HG02642 (cell line): Measurements from ENCODE around the gene B3GNT4.
"Not testable (repeated sequence)": the region's sequence is repeated elsewhere in the genome, so short reads cannot be mapped to it uniquely, and the experiment has no call there.

Source experiments
- ATAC-seq: cut with Tn5 transposase; IDR thresholded peaks from one replicate; pipeline ENCODE4 v1.9.1; 2021; ENCODE audit warnings: mild to moderate bottlenecking; ENCODE audit not compliant: unreplicated experiment, poor library complexity

B3GNT4 gene

DNA sequence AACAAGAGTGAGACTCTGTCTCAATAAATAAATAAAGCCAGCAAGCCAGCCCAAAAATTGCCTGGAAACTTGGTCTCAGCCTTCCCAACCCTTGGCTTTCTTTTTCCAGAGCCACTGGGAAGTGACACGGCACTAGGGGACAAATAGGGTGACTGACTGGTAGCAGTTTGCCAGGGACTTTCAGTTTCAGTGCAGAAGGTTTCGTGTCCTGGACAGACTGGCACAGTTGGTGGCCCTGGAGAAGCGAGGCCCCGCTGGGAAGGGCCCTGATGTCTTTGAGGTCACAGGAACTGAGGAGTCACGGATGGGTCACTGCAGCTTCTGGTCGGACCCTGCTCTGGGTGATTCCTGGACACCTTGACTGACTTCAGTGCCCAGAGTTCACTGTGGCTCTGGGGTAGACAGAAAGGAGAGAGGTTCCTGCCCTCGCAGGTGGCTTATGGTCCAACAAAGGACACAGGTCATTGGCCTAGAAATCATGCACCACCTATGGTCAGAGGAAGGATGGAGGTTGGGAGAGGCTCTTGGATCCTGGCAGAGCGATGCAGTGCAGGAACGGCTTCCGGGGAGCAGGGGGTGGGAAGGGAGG is 17.9 kb upstream of the B3GNT4 start:
- no peak for ATAC-seq

GRCh38 chr12:122187466-122187865 is 16.0 kb upstream of the B3GNT4 start:
- no peak for ATAC-seq

DNA sequence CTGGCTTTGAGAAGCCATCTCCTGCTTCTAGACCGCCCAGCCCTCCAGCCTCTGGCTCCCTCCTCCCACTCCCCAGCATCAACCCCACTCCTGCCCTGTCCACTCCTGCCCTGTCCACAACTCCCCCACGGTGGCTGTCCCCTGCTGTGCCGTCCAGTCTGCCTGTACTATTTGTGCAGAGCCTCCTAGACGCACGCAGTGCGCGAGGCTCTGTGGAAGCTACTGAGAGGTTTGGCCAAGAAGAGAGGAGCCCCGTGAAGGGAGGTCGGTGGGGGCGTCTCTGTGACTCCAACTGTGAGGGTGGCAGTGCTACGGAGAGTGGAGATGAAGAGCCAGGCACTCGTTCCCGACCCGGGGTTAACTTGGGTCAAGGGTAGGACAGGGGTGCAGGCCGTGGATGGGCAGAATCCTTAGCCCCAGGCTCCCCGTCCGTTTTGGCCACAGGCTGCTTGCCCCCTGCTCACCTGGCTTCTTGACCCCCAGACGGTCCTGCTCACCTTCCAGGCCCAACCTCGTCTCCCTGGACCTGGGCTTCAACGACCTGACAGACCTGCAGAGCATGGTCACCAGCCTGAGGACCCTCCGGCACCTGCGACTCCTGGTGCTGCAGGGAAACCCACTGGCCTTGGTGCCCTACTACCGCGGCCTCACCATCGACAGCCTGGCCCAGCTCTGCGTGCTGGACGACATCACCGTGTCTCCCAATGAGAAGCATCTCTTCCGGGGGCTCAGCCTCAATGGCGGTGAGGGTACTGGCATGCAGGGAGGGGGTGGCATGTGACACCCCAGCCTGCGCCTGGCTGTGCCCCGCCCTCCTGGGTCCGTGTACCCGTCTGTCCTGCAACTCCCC is 13.7 kb upstream of the B3GNT4 start:
- no peak for ATAC-seq

- ATAC-seq, result no peak
These were observed 12.5 kb upstream of the B3GNT4 start for GRCh38 chr12:122190842-122191668.

DNA sequence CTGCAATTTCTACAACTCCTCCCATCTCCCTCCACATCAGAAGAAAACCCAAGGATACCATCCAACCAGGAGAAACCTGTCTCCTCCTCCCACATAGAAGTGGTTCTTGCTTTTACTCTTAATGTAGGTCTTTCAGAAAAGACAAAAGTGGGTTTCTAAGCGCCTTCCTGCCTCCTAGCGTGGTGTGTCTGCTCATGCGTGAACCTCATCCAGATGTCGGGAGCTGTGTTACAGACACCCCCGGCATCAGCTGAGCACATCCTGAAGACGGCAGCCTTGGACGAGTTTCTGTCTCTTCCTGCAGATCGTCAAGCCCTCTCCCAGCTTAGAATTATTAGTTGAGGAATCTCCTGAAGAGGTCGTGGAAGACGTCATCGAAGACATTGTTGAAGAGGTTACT is 11.1 kb upstream of the B3GNT4 start:
- ATAC-seq, result no peak

DNA sequence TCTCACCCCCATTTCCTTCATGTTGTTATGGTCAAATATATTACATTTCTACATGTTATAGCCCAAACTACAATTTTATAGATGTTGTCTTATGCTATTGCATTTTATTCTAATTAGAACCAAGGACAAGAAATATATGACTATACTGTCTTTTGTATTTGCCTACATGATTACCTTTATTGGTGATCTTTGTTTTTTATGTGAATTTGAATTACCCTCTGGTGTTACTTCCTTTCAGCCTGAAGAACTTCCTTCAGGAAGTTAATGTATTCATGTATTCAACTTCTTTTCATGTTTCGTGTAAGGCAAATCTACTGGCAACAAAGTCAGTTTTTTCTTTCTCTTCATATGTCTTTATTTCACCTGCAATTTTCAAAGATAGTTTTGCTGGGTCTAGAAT is 8.7 kb upstream of the B3GNT4 start:
- no peak for ATAC-seq

GRCh38 chr12:122195405-122195804 is 8.1 kb upstream of the B3GNT4 start:
- ATAC-seq, result no peak

GRCh38 chr12:122197612-122197966 is 5.9 kb upstream of the B3GNT4 start:
- ATAC-seq, result no peak

GRCh38 chr12:122199484-122200355 is 3.8 kb upstream of the B3GNT4 start:
- no peak for ATAC-seq

GRCh38 chr12:122200541-122201175 is 2.9 kb upstream of the B3GNT4 start:
- no peak for ATAC-seq

DNA sequence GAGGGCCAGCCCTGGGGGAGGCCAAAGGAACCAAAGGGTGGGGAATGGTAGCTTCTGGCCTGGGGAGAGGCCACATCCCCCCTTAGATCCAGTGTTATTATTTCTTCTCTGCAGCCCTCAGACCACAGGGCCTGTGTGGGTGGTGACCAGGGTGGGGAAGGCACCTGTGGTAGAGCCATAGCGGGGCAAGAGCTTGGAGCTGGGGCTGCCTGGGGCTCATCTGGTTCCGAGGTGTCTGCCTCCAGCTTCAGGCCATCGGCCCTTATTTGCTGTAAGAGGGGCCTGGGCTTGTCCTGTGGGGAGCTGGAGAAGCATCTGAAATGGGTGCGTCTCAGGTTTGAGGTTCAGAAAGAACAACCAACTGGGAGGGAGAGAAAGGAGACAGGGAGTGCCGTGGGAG is 2.1 kb upstream of the B3GNT4 start:
- no peak for ATAC-seq

- no peak for ATAC-seq
These were observed 1.5 kb upstream of the B3GNT4 start for GRCh38 chr12:122202017-122202416.

DNA sequence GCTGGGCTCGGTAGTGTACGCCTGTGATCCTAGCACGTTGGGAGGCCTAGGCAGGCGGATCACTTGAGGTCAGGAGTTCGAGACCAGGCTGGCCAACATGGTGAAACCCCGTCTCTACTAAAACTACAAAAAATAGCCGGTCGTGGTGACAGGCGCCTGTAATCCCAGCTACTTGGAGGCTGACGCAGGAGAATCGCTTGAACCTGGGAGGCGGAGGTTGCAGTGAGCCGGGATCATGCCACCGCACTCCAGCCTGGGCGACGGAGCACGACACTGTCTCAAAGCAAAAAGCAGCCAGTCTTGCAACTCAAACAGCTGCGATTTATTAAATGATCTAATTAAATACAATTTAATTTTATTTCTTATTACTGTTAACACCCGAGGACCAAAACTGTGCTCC is 698 bp upstream of the B3GNT4 start:
- ATAC-seq, result not testable (repeated sequence)

GRCh38 chr12:122204167-122205052 is 901 bp downstream of the B3GNT4 start:
- ATAC-seq, result no peak

DNA sequence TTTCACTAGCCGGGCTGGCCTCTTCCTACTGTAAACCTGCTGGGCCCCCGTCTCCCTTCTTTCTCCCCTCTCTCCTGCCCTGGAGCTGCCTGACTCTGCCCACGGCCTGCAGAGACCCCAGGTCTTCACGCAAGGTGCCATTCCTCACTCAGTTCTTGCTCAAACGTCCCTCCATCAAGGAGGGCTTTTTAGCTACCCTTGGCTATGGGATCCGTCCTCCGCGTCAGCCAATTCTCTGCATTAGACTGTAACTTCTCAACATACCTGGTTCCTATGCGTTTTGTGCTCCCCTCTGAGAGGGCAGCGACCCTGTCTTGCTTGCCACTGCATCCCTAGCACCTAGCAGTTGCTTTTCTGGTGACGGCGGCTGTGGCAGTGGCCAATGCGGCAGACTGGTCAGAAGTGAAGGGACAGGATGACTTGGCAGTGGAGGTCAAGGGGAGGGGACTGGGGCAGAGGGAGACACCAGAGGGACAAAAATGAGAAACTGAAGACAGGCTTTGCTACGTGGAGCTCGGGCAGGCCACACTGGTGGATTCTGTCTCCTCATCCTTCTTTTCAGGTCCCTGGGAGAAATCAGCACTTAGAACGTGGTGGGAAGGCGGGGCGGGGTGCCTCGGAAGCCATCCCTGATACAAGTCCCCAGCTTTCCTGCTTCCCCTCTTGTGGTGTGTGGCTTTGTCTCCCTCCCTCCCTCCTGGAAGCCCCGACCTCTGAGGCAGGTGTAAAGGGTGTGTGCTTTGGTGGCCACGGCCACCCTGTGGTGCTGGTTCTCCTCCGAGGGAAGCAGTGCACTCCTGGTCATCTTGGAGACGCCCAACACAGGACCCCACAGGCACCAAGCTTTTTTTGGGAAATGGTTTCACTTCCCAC is 1.8 kb downstream of the B3GNT4 start:
- no peak for ATAC-seq

- ATAC-seq, result no peak
These were observed 2.8 kb downstream of the B3GNT4 start for GRCh38 chr12:122206111-122206881.

DNA sequence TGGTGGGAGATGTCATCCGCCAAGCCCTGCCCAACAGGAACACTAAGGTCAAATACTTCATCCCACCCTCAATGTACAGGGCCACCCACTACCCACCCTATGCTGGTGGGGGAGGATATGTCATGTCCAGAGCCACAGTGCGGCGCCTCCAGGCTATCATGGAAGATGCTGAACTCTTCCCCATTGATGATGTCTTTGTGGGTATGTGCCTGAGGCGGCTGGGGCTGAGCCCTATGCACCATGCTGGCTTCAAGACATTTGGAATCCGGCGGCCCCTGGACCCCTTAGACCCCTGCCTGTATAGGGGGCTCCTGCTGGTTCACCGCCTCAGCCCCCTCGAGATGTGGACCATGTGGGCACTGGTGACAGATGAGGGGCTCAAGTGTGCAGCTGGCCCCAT is 3.5 kb downstream of the B3GNT4 start:
- ATAC-seq, result no peak
